ENCODE data around the gene SCIN.
A peak's percentile ranks its signal among the peaks of the same experiment; 100 is the strongest.
"Not testable (repeated sequence)": the region's sequence is repeated elsewhere in the genome, so short reads cannot be mapped to it uniquely, and the experiment has no call there.

SCIN gene

GRCh38 chr7:12620371-12620770 lies 49.9 kb downstream of the SCIN start:
- DNase-seq: no peak

- DNase-seq: no peak
These were observed 52.7 kb downstream of the SCIN start for GRCh38 chr7:12623223-12623622.

GRCh38 chr7:12623885-12624498 lies 53.5 kb downstream of the SCIN start:
- peak; percentile 2 for DNase-seq

GRCh38 chr7:12625836-12626235 lies 55.3 kb downstream of the SCIN start:
- DNase-seq: no peak

GRCh38 chr7:12629816-12630512 lies 59.4 kb downstream of the SCIN start:
- DNase-seq: no peak

- no peak for DNase-seq
These were observed 59.9 kb downstream of the SCIN start for GRCh38 chr7:12630513-12630819.

- no peak for DNase-seq
These were observed 63.1 kb downstream of the SCIN start for GRCh38 chr7:12633582-12633981.

GRCh38 chr7:12635830-12636229 lies 65.3 kb downstream of the SCIN start:
- peak; percentile 39 for DNase-seq

- DNase-seq: no peak
These were observed 66.8 kb downstream of the SCIN start for GRCh38 chr7:12637328-12637727.

GRCh38 chr7:12637819-12638592 lies 67.5 kb downstream of the SCIN start:
- no peak for DNase-seq

GRCh38 chr7:12638851-12639456 lies 68.4 kb downstream of the SCIN start:
- peak; percentile 53 for DNase-seq

GRCh38 chr7:12640299-12641096 lies 70.0 kb downstream of the SCIN start:
- no peak for DNase-seq

- no peak for DNase-seq
These were observed 70.7 kb downstream of the SCIN start for GRCh38 chr7:12641196-12641595.

GRCh38 chr7:12642508-12642907 lies 72.0 kb downstream of the SCIN start:
- DNase-seq: no peak

GRCh38 chr7:12643001-12643643 lies 72.6 kb downstream of the SCIN start:
- DNase-seq: no peak

- no peak for DNase-seq
These were observed 73.1 kb downstream of the SCIN start for GRCh38 chr7:12643644-12644043.

GRCh38 chr7:12645212-12645611 lies 74.7 kb downstream of the SCIN start:
- not testable (repeated sequence) for DNase-seq

GRCh38 chr7:12646139-12646538 lies 75.6 kb downstream of the SCIN start:
- DNase-seq: no peak

GRCh38 chr7:12647364-12648219 lies 77.1 kb downstream of the SCIN start:
- DNase-seq: no peak

- DNase-seq: no peak
These were observed 78.3 kb downstream of the SCIN start for GRCh38 chr7:12648704-12649261.

GRCh38 chr7:12649348-12649747 lies 78.8 kb downstream of the SCIN start:
- no peak for DNase-seq
